GM12892 (cell line): ENCODE measurements around the gene AXIN2.

Experiments
- POLR2A ChIP-seq: IDR thresholded peaks from 2 replicates; pipeline ENCODE4 v1.6.1; 2011; ENCODE audit warnings: low read depth, low read length, control low read depth
- POLR2AphosphoS5 ChIP-seq: IDR thresholded peaks from 2 replicates; pipeline ENCODE4 v1.6.1; 2011; ENCODE audit warnings: low read depth, low read length, control low read depth
- TAF1 ChIP-seq: IDR thresholded peaks from 2 replicates; pipeline ENCODE4 v1.6.1; 2011; ENCODE audit warnings: low read depth, mild to moderate bottlenecking, control low read depth, low read length, borderline replicate concordance

- TF ChIP-seq POLR2A (no peak), TAF1 (no peak), POLR2AphosphoS5 (no peak)
These were observed 57.3 kb downstream of the AXIN2 start for GRCh38 chr17:65504141-65504540.
